HepG2 (cell line): ENCODE measurements around the gene PPP4R1.

Experiments
- MAZ ChIP-seq, 2 experiments: sonication (generic) in 1 of 2; formaldehyde crosslinking in 1 of 2; IDR thresholded peaks; 2 replicates each; pipeline versions ENCODE4 v1.5.0 to v1.6.1; 2012 to 2020; ENCODE audit warnings: low read depth in 2 of 2, mild to moderate bottlenecking in 2 of 2, borderline replicate concordance in 1 of 2, improper control_type of control experiment in 1 of 2, low read length in 1 of 2, missing genetic modification reagents in 1 of 2, moderate library complexity in 1 of 2
- NFIC ChIP-seq: IDR thresholded peaks from 2 replicates; pipeline ENCODE4 v1.6.1; 2012; ENCODE audit warnings: mild to moderate bottlenecking, low read length, inconsistent platforms
- TBX3 ChIP-seq: fragments of 450-650 bp; IDR thresholded peaks from 2 replicates; pipeline ENCODE4 v1.6.1; 2017; ENCODE audit warnings: antibody characterized with exemption, mild to moderate bottlenecking, inconsistent platforms, borderline replicate concordance
- YY1 ChIP-seq: IDR thresholded peaks from 2 replicates; pipeline ENCODE4 v1.6.1; 2011; ENCODE audit warnings: low read length, low read depth, moderate library complexity, mild to moderate bottlenecking; ENCODE audit not compliant: insufficient read depth, insufficient replicate concordance
- ZNF337 ChIP-seq: sonication (generic); formaldehyde crosslinking; IDR thresholded peaks from 2 replicates; pipeline ENCODE4 v1.5.1; 2020; ENCODE audit warnings: missing genetic modification reagents, low read depth, mild to moderate bottlenecking, borderline replicate concordance
- ZNF644 ChIP-seq: IDR thresholded peaks from 2 replicates; pipeline ENCODE4 v1.6.1; 2016; ENCODE audit warnings: low read depth
- ZNF720 ChIP-seq: sonication (generic); formaldehyde crosslinking; IDR thresholded peaks from 2 replicates; pipeline ENCODE4 v1.4.0; 2020; ENCODE audit warnings: missing genetic modification reagents
- TF ChIP-seq, protein P1 (sequence below): sonication (generic); formaldehyde crosslinking; IDR thresholded peaks from 2 replicates; pipeline ENCODE4 v1.5.0; 2020; ENCODE audit warnings: mild to moderate bottlenecking, low read depth, missing genetic modification reagents, borderline replicate concordance
- TF ChIP-seq, protein P2 (sequence below): sonication (generic); formaldehyde crosslinking; IDR thresholded peaks from 2 replicates; pipeline ENCODE4 v1.5.0; 2020; ENCODE audit warnings: mild to moderate bottlenecking, missing genetic modification reagents, borderline replicate concordance

DNA sequence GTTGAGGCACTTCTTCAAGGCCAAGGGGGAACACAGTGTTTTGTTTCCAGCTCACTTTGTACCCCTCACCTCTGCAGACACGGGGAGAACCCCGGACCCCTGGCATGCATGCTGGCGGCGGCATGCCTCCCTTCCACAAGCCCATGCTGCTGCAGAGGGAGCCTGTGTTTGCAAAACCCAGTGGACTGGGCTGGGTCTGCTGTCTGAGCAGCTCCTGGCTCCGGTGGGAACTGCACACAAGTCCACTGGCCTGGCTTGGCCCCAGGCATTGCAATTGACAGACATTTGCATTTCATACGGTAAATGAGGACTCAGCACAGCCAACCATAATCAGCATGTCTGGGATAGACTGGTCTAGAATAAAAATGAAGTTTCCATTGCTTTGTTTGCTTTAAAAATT, 76.7 kb downstream of the PPP4R1 start:
- TF ChIP-seq TBX3 (no peak), MAZ (IDR thresholded peaks at IDR 0.05; ENCODE audit: borderline replicate concordance, low read depth, low read length) (no peak), MAZ (CRISPR knock-in tag; IDR thresholded peaks at IDR 0.05; ENCODE audit: low read depth) (no peak), NFIC (no peak), ZNF337 (CRISPR knock-in tag) (no peak), ZNF720 (CRISPR knock-in tag) (no peak), ZNF644 (CRISPR knock-in tag) (no peak), YY1 (no peak)
- TF ChIP-seq, protein P1, sequence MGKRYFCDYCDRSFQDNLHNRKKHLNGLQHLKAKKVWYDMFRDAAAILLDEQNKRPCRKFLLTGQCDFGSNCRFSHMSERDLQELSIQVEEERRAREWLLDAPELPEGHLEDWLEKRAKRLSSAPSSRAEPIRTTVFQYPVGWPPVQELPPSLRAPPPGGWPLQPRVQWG (CRISPR knock-in tag), result no peak
- TF ChIP-seq, protein P2, sequence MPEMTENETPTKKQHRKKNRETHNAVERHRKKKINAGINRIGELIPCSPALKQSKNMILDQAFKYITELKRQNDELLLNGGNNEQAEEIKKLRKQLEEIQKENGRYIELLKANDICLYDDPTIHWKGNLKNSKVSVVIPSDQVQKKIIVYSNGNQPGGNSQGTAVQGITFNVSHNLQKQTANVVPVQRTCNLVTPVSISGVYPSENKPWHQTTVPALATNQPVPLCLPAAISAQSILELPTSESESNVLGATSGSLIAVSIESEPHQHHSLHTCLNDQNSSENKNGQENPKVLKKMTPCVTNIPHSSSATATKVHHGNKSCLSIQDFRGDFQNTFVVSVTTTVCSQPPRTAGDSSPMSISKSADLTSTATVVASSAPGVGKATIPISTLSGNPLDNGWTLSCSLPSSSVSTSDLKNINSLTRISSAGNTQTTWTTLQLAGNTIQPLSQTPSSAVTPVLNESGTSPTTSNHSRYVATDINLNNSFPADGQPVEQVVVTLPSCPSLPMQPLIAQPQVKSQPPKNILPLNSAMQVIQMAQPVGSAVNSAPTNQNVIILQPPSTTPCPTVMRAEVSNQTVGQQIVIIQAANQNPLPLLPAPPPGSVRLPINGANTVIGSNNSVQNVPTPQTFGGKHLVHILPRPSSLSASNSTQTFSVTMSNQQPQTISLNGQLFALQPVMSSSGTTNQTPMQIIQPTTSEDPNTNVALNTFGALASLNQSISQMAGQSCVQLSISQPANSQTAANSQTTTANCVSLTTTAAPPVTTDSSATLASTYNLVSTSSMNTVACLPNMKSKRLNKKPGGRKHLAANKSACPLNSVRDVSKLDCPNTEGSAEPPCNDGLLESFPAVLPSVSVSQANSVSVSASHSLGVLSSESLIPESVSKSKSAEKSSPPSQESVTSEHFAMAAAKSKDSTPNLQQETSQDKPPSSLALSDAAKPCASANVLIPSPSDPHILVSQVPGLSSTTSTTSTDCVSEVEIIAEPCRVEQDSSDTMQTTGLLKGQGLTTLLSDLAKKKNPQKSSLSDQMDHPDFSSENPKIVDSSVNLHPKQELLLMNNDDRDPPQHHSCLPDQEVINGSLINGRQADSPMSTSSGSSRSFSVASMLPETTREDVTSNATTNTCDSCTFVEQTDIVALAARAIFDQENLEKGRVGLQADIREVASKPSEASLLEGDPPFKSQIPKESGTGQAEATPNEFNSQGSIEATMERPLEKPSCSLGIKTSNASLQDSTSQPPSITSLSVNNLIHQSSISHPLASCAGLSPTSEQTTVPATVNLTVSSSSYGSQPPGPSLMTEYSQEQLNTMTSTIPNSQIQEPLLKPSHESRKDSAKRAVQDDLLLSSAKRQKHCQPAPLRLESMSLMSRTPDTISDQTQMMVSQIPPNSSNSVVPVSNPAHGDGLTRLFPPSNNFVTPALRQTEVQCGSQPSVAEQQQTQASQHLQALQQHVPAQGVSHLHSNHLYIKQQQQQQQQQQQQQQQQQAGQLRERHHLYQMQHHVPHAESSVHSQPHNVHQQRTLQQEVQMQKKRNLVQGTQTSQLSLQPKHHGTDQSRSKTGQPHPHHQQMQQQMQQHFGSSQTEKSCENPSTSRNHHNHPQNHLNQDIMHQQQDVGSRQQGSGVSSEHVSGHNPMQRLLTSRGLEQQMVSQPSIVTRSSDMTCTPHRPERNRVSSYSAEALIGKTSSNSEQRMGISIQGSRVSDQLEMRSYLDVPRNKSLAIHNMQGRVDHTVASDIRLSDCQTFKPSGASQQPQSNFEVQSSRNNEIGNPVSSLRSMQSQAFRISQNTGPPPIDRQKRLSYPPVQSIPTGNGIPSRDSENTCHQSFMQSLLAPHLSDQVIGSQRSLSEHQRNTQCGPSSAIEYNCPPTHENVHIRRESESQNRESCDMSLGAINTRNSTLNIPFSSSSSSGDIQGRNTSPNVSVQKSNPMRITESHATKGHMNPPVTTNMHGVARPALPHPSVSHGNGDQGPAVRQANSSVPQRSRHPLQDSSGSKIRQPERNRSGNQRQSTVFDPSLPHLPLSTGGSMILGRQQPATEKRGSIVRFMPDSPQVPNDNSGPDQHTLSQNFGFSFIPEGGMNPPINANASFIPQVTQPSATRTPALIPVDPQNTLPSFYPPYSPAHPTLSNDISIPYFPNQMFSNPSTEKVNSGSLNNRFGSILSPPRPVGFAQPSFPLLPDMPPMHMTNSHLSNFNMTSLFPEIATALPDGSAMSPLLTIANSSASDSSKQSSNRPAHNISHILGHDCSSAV (CRISPR knock-in tag), result no peak
